DOHH2 (cell line): ENCODE data around the gene IRF1.

Experiments
- H3F3A ChIP-seq: fragments of 200-600 bp; sonication (generic), shearing (Covaris generic); 2 replicates; pipeline ENCODE4 v1.6.0; 2016; ENCODE audit warnings: antibody characterized with exemption, mild to moderate bottlenecking; ENCODE audit not compliant: control insufficient read depth, insufficient read depth
- H3K27ac ChIP-seq: fragments of 200-600 bp; sonication (generic); 2 replicates; pipeline ENCODE4 v1.5.1; 2014; ENCODE audit warnings: low read depth, mild to moderate bottlenecking, low read length, moderate library complexity
- H3K27me3 ChIP-seq: fragments of 200-600 bp; sonication (generic); 2 replicates; pipeline ENCODE4 v1.6.1; 2014; ENCODE audit warnings: mild to moderate bottlenecking, low read length, mixed read lengths; ENCODE audit not compliant: control insufficient read depth
- H3K36me3 ChIP-seq: fragments of 200-600 bp; sonication (generic); 2 replicates; pipeline ENCODE4 v1.6.1; 2014; ENCODE audit warnings: mild to moderate bottlenecking, low read length, moderate library complexity, mixed read lengths; ENCODE audit not compliant: control insufficient read depth
- H3K4me1 ChIP-seq: fragments of 200-600 bp; sonication (generic); 2 replicates; pipeline ENCODE4 v1.6.1; 2014; ENCODE audit warnings: mild to moderate bottlenecking, low read length, mixed read lengths; ENCODE audit not compliant: control insufficient read depth
- H3K4me2 ChIP-seq: fragments of 200-600 bp; sonication (generic); 2 replicates; pipeline ENCODE4 v1.6.0; 2014; ENCODE audit warnings: mild to moderate bottlenecking, low read length, moderate library complexity
- H3K4me3 ChIP-seq: fragments of 200-600 bp; sonication (generic); 2 replicates; pipeline ENCODE4 v1.5.1; 2014; ENCODE audit warnings: mild to moderate bottlenecking, low read length, mixed read lengths
- H3K79me2 ChIP-seq: fragments of 200-600 bp; sonication (generic); 2 replicates; pipeline ENCODE4 v1.6.1; 2014; ENCODE audit warnings: mild to moderate bottlenecking, low read length, mixed read lengths; ENCODE audit not compliant: control insufficient read depth
- H3K9me2 ChIP-seq: fragments of 200-600 bp; sonication (generic); replicated peaks from 2 replicates; pipeline ENCODE4 v1.6.1; 2014; ENCODE audit warnings: mild to moderate bottlenecking, low read length, mixed read lengths; ENCODE audit not compliant: control insufficient read depth
- H3K9me3 ChIP-seq: fragments of 200-600 bp; sonication (generic); 2 replicates; pipeline ENCODE4 v1.6.1; 2014; ENCODE audit warnings: antibody characterized with exemption, low read length, mixed read lengths; ENCODE audit not compliant: control insufficient read depth, insufficient read depth
- H4K20me1 ChIP-seq: fragments of 200-600 bp; sonication (generic); 2 replicates; pipeline ENCODE4 v1.6.0; 2014; ENCODE audit warnings: low read depth, mild to moderate bottlenecking, antibody characterized with exemption, low read length, moderate library complexity; ENCODE audit not compliant: control insufficient read depth, insufficient read depth
- EZH2phosphoT487 ChIP-seq: fragments of 200-600 bp; sonication (generic); IDR thresholded peaks from 2 replicates; pipeline ENCODE4 v1.6.1; 2017; ENCODE audit warnings: borderline replicate concordance, mild to moderate bottlenecking, antibody characterized with exemption, low read length, moderate library complexity, mixed read lengths
- TF ChIP-seq, protein P1 (sequence below): fragments of 200-600 bp; sonication (generic); IDR thresholded peaks from one replicate; pipeline ENCODE4 v1.5.1; 2014; ENCODE audit warnings: antibody characterized with exemption, mild to moderate bottlenecking, low read depth, low read length; ENCODE audit not compliant: poor library complexity, severe bottlenecking

Gene IRF1

GRCh38 chr5:132477784-132478365 is 12.7 kb downstream of the IRF1 start:
- no peaks in the 10 kb centered on the region for H3K9me3 ChIP-seq
- H3K4me3 ChIP-seq: no peak overlapping the region
- H3K4me2 ChIP-seq: no peak overlapping the region
- H3K36me3 ChIP-seq: no peaks in the 10 kb centered on the region
- H3K9me2 ChIP-seq: no peaks in the 10 kb centered on the region
- H3F3A ChIP-seq: no peaks in the 10 kb centered on the region; the same call in 1 of the 2 replicates
- H3K79me2 ChIP-seq: no peaks in the 10 kb centered on the region
- H3K4me1 ChIP-seq: peaks cover 5% of the 10 kb centered on the region
- H3K27ac ChIP-seq: no peak overlapping the region
- no peaks in the 10 kb centered on the region for H3K27me3 ChIP-seq
- no peaks in the 10 kb centered on the region for H4K20me1 ChIP-seq
- TF ChIP-seq, protein P1, sequence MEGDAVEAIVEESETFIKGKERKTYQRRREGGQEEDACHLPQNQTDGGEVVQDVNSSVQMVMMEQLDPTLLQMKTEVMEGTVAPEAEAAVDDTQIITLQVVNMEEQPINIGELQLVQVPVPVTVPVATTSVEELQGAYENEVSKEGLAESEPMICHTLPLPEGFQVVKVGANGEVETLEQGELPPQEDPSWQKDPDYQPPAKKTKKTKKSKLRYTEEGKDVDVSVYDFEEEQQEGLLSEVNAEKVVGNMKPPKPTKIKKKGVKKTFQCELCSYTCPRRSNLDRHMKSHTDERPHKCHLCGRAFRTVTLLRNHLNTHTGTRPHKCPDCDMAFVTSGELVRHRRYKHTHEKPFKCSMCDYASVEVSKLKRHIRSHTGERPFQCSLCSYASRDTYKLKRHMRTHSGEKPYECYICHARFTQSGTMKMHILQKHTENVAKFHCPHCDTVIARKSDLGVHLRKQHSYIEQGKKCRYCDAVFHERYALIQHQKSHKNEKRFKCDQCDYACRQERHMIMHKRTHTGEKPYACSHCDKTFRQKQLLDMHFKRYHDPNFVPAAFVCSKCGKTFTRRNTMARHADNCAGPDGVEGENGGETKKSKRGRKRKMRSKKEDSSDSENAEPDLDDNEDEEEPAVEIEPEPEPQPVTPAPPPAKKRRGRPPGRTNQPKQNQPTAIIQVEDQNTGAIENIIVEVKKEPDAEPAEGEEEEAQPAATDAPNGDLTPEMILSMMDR: no peak
- no peak for TF ChIP-seq EZH2phosphoT487

DNA sequence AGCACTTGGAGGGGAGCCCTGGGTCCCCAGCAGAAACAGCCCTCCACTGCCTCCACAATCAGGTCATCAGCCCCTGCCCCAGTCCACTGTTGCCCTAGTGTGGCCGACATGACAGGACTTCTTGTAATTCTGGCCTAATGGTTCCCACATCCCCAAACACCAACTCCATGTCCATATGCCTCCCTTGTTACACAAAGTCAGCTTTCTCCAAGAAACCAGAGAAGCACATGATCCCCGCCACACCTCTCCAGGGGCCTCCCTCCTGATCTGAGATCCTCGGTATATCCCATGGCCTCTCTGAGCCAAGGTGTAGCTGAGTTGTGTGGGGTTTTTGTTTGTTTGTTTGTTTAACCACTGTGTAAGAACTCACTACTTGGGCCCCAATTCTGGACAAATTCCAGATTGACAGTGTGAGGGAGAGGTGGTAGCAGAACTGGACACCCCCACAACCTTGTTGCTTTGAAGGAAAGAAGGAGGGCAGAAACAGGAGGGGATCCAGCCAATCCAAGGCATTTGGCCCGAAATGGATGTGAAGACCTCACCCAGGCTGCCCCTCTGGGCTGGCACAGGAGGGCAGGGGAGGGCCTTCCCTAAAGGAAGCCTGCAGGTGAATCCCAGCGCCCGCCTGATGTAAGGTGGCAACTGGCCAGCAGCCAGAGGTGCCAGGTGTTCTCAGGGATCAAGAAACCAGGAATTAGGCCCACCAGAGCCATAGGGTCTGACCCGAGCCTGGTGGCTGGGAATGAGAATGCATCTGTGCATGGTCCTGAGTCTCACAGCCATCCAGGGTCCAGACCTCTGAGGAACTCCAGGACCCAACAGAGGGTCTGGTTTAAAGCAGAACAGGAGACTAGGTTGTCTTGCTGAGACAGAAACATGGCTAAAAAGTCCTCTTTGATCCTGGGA is 13.4 kb downstream of the IRF1 start:
- Histone ChIP-seq H3K27ac (no peak overlapping the region), H3K4me2 (no peak overlapping the region)
- TF ChIP-seq, protein P1: no peak
- no peak for TF ChIP-seq EZH2phosphoT487

DNA sequence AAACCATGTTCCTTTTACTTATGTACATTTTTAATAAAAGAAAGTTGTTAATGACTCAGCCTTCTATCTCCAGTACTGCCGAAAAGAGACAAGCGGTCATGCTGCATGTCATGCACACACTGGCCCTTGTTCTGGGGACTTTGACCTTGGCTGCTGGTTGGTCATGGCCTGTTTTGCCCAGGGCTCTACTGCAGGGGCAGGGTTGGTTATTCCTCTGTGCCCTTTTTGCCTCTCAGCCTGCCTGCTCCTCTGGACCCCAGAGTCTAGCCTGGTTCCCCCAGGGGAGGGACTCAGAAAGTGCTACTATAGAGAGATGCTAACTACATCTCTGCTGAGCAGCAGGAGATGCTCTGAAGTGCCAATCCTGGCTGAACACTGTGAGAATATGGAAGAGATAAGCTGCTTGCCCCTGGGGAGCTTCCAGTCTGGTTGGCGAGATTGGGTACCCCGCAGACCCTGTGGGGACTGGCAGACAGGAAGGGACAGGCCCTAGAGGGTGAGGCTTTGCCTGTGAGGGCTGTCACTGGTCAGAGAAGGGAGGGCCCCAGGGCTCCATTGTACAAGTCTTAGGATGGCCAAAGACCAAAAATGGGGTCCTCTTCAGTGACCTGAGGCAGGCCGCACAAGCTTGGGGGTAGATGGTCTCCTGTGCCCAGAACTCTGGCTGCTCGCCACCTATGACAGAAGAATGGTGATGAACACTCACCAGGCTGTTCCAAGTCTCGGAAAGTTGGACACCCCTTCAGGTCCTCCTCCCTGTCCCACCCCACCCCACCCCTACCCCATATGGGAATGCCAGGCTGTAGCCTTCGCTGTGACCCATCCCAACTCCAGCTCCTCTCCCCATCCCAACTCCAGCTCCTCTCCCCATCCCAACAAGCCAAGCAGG is 14.3 kb downstream of the IRF1 start:
- Histone ChIP-seq H4K20me1 (no peaks in the 10 kb centered on the region), H3K27me3 (no peaks in the 10 kb centered on the region), H3K4me3 (no peak overlapping the region), H3K4me1 (peaks cover 7% of the 10 kb centered on the region), H3K27ac (no peak overlapping the region), H3K36me3 (no peaks in the 10 kb centered on the region), H3K9me2 (no peaks in the 10 kb centered on the region), H3K79me2 (no peaks in the 10 kb centered on the region), H3F3A (no peaks in the 10 kb centered on the region; the same call in 1 of the 2 replicates), H3K9me3 (no peaks in the 10 kb centered on the region), H3K4me2 (no peak overlapping the region)
- TF ChIP-seq, protein P1: no peak
- no peak for TF ChIP-seq EZH2phosphoT487

More for the DNA sequence above, 13.4 kb downstream of the IRF1 start:
- H3K9me2 ChIP-seq: no peaks in the 10 kb centered on the region
- H3F3A ChIP-seq: no peaks in the 10 kb centered on the region; the same call in 1 of the 2 replicates
- no peaks in the 10 kb centered on the region for H3K9me3 ChIP-seq
- H4K20me1 ChIP-seq: no peaks in the 10 kb centered on the region
- no peaks in the 10 kb centered on the region for H3K36me3 ChIP-seq
- no peaks in the 10 kb centered on the region for H3K27me3 ChIP-seq
- H3K79me2 ChIP-seq: no peaks in the 10 kb centered on the region
- peaks cover 7% of the 10 kb centered on the region for H3K4me1 ChIP-seq
- H3K4me3 ChIP-seq: no peak overlapping the region
